Iris pigment epithelial cell (primary cell): Measurements from ENCODE around the gene GJA5.
A peak's percentile ranks its signal among the peaks of the same experiment; 100 is the strongest.

Source experiments
- DNase-seq: peaks from one replicate; pipeline ENCODE4 v3.0.0-alpha.2; 2011; ENCODE audit warnings: low read depth

The GJA5 gene

GRCh38 chr1:147760481-147761260 lies at the start of gene GJA5:
TSS of gene GJA5 (minus strand) at chr1:147760602. CDS start at chr1:147759238, 1,364 bp downstream.
- DNase-seq: peak; percentile 9

- DNase-seq: no peak
Observed at GRCh38 chr1:147809236-147809635, 48.8 kb upstream of the GJA5 start.

GRCh38 chr1:147808025-147808424 lies 47.6 kb upstream of the GJA5 start:
- DNase-seq: peak; percentile 36

- DNase-seq: no peak
Observed at GRCh38 chr1:147807405-147807804, 47.0 kb upstream of the GJA5 start.

- no peak for DNase-seq
Observed at GRCh38 chr1:147804942-147805723, 44.7 kb upstream of the GJA5 start.

- DNase-seq: no peak
Observed at GRCh38 chr1:147800804-147801203, 40.4 kb upstream of the GJA5 start.

- DNase-seq: no peak
Observed at GRCh38 chr1:147798731-147799130, 38.3 kb upstream of the GJA5 start.

GRCh38 chr1:147794570-147794969 lies 34.2 kb upstream of the GJA5 start:
- no peak for DNase-seq

GRCh38 chr1:147791876-147792275 lies 31.5 kb upstream of the GJA5 start:
- DNase-seq: no peak

GRCh38 chr1:147787765-147788164 lies 27.4 kb upstream of the GJA5 start:
- no peak for DNase-seq

- no peak for DNase-seq
Observed at GRCh38 chr1:147786536-147786935, 26.1 kb upstream of the GJA5 start.

GRCh38 chr1:147785794-147786506 lies 25.5 kb upstream of the GJA5 start:
- no peak for DNase-seq

- no peak for DNase-seq
Observed at GRCh38 chr1:147784941-147785340, 24.5 kb upstream of the GJA5 start.

- peak; percentile 7 for DNase-seq
Observed at GRCh38 chr1:147781056-147781471, 20.7 kb upstream of the GJA5 start.

GRCh38 chr1:147777694-147778093 lies 17.3 kb upstream of the GJA5 start:
- DNase-seq: no peak

- no peak for DNase-seq
Observed at GRCh38 chr1:147773215-147773715, 12.9 kb upstream of the GJA5 start.

GRCh38 chr1:147772570-147772969 lies 12.2 kb upstream of the GJA5 start:
- DNase-seq: no peak

- no peak for DNase-seq
Observed at GRCh38 chr1:147771226-147772125, 11.1 kb upstream of the GJA5 start.

GRCh38 chr1:147769106-147769505 lies 8.7 kb upstream of the GJA5 start:
- no peak for DNase-seq

GRCh38 chr1:147768582-147768981 lies 8.2 kb upstream of the GJA5 start:
- no peak for DNase-seq

- no peak for DNase-seq
Observed at GRCh38 chr1:147768101-147768500, 7.7 kb upstream of the GJA5 start.
